DMS53 treated with DMSO at 0.1 percent for 48 hours (cell line): ENCODE measurements around the gene PRKCE.

Source experiments
- DNase-seq: peaks from one replicate; lab custom pipeline; 2025; ENCODE audit not compliant: unreplicated experiment; lab: John Stamatoyannopoulos, UW

Gene PRKCE

DNA sequence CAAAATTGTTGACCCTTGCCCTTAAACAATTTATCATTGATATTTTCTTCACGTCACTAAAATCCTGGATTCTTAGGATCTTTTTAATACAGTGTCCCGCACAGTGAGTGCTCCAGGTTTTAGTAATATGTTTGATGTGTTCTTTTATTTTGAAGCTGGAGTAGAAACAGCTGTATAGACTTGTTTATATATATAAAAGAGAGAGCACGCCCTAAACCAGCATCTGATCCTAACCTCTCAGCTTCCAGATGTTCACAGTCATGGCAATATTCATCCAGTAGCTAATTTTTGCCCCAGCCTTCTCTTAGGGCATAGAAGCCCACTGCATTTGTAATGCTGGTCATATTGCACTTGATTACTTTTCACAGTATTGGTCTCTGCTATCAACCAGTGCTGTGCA is 475.7 kb downstream of the PRKCE start:
- DNase-seq = no peak

GRCh38 chr2:46130511-46130910 is 479.0 kb downstream of the PRKCE start:
- DNase-seq = no peak

GRCh38 chr2:46132996-46133395 is 481.5 kb downstream of the PRKCE start:
- no peak for DNase-seq

- DNase-seq = no peak
These were observed 483.2 kb downstream of the PRKCE start for GRCh38 chr2:46134531-46135227.

GRCh38 chr2:46135228-46135855 is 483.9 kb downstream of the PRKCE start:
- DNase-seq = no peak

- DNase-seq = no peak
These were observed 484.5 kb downstream of the PRKCE start for GRCh38 chr2:46135958-46136357.

DNA sequence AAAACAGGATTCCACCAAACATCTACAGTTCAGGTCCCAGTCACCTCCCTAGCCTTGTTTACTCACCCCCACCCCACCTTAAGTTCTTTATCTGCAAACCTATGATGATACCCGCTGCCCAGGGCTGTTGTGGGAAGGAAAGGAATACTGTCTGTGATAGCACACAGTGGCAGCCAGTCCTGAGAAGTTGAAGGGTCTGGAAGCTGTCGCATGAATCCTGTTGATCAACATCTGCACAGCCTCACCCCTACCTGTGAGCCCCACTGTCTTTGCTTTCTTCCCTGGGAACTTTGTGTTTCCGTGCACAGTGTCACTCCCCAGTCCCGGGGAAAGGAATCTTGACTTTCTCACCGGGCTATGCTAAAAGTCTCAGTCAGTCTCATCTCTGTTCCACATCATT is 485.0 kb downstream of the PRKCE start:
- DNase-seq = no peak

DNA sequence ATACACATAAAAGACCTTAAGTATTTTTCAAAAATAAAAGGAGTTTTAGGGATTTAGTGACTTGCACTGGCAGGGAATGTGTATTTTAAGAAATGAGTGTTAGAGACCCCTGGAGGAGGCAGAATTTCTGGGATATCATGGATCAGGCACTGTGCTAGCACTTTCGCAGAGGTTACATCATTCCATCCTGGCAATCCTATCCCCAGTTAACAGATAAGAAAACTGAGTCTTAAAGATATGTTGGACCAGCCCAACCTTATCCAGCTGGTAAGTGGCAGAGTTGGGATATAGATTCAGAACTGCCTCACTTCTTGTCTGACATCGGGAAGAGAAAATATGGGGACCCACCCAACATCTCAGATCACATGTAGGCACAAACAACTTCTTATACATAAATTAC is 485.5 kb downstream of the PRKCE start:
- DNase-seq = no peak

GRCh38 chr2:46142546-46143428 is 491.3 kb downstream of the PRKCE start:
- DNase-seq = no peak

DNA sequence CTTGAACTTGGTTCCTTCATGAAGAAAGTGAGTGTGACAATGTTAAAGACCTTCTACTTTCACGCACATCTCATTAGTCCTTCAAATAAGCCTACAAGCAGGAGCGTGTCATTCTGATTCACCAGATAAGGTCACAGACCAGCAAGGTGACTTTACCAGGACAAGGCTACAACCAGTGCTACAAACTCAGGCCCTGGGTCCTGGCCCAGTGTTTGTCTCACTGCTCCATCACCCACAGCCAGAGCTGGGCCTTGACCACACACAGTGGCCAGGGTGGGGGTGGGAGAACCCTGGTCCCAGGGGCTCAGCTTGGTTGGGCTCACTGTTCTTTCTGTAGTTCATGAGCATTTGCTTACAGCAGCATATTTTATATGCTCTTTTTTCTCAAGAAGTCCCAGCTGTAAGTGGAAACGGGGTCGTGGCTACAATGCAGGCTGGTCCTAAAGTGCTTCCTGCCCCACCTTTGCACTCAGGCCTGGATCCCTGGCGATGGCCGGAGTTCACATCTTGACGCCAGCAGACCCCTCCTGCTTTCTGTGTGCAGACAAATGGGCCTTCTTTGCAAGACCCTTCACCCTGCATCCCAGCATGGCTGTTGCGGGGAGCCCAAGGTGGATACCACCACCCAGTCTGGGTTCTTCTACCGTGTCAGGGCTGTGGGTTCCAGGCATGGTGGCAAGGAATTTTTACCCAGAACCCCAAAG is 492.1 kb downstream of the PRKCE start:
- DNase-seq = no peak

DNA sequence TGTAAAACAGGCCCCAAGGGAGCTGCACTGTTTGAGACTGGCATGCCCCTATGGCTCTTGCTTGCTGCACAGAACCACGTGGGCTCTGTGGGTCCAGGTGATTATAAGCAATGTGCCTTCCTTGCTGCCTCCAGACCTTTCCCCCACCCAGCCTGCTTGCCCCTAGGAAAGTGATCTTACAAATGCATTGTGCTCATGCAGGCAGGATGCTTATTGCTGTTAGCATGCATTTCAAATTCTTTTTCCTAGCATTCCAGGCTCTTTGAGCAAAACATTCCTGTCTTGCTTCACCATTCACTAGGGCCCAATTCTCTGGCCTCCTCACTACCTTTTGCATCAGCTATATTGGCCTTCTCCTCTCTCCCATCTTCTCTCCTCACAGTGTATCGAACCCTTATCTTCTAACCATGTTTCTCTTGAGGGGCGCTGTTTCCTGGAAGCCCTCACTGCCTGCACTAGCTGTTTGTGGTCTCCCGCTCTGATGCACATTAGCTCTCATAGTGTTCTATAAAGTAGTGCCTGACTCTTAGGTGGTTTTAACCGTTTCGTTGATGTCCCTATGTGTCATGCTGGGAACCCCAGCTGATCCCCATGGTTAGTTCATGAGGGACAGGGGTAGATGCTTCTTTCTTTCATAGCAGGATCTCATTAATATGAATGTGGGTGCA is 492.8 kb downstream of the PRKCE start:
- DNase-seq = no peak

GRCh38 chr2:46145017-46145416 is 493.5 kb downstream of the PRKCE start:
- no peak for DNase-seq

DNA sequence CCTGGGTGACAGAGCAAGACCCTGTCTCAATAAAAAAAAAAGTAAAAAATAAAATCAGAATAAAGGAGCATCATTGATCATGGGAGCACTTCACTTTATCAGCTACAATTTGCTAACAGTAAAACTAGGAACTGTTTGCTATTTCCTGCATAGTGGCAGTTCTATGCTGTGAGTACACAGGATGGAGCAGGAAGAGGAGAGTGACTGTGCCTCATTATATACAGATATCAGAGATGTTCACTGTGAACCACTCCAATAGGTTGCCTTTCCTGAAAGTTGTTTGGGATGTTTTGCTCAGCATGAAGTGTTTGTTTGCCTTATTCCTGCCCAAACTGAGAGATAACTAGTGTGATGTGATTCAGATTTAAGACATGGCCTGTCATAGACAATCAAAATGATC is 494.4 kb downstream of the PRKCE start:
- no peak for DNase-seq

DNA sequence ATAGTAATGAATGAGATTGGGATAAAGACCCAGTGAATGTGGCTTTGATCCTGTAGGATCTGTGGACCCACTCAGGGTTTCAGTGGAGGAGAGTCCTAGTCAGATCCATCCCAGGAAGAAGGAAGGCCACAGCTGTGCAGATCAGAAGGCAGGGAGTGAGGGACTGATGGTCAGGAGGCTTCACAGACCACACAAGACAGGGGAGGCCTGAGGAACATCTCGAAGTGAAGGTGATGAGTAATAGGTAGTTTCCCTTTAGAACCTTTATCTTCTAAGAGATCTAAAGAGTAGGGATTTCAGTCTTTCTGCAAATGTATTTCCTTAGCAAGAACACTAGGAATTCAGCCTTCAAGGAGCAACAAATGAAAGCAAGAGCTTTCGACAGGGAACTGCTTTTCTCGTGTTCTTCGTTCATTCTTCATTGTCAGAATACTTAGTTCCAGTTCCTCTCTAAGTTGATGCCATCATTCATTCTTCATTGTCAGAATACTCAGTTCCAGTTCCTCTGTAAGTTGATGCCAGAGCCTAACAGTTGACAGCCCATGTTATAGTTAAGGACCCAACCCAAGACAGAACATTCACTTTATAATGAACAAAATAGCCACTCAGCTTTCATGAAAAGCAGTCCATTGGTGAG is 495.5 kb downstream of the PRKCE start:
- DNase-seq = no peak

GRCh38 chr2:46147626-46148368 is 496.3 kb downstream of the PRKCE start:
- no peak for DNase-seq

- DNase-seq = no peak
These were observed 496.9 kb downstream of the PRKCE start for GRCh38 chr2:46148369-46148736.

DNA sequence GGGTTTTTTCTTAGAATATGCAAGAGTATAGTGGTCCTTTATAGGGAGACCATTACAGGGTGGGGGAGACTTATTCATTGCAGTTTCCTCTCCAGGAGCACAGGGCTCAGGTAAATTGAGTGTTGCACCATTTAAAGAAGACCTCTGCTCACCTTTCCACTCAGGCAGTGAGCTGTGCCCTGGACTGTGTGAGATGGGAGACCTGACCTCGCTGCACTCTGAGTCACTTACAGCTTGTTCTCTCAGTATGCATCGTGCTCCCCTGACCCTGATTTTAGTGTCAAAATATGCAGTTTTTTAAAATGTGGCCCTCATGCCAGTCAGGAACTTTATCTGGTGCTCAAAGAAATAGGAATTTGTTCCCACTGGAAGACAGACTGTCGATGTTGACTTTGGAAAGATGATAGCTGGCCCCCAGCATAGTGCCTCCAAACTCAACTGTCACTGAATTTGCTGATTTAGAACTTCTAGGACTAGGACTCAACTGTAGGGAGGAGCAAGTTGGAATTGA is 499.0 kb downstream of the PRKCE start:
- no peak for DNase-seq

DNA sequence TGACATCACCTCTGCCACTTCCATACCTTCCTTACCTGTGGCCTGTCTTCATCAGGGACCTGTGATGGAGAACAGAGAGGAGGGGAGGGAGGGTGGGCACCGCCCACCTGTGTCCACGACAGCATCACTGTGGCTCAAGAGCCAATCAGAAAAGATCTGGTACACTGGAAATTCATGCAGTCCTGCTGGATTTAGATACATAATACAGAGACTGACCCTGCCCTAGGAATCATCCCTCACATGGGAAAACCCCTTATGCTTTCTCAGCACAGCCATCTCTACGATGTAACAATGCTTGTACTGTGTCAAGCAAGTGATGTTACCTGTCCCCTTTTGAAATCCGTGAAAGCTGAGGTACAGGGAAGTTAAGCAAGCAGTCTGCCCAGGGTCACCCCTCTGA is 500.1 kb downstream of the PRKCE start:
- DNase-seq = no peak

GRCh38 chr2:46153996-46154753 is 502.7 kb downstream of the PRKCE start:
- DNase-seq = no peak
